IPS-18a (cell line): Measurements from ENCODE around the gene MEIS2.

Experiments used
- H3K27ac ChIP-seq: one replicate; pipeline ENCODE4 v1.5.1; 2013; ENCODE audit warnings: low read length
- H3K27me3 ChIP-seq: one replicate; pipeline ENCODE4 v1.6.1; 2013; ENCODE audit warnings: mild to moderate bottlenecking, low read length; ENCODE audit not compliant: control insufficient read depth, insufficient read depth
- H3K36me3 ChIP-seq: one replicate; pipeline ENCODE4 v1.6.1; 2013; ENCODE audit warnings: low read depth, low read length; ENCODE audit not compliant: control insufficient read depth
- H3K4me1 ChIP-seq: one replicate; pipeline ENCODE4 v1.6.1; 2013; ENCODE audit warnings: low read depth, low read length; ENCODE audit not compliant: control insufficient read depth
- H3K4me3 ChIP-seq: one replicate; pipeline ENCODE4 v1.5.1; 2013; ENCODE audit warnings: low read length
- H3K9ac ChIP-seq: one replicate; pipeline ENCODE4 v1.6.1; 2013; ENCODE audit warnings: mild to moderate bottlenecking, low read length, moderate library complexity
- H3K9me3 ChIP-seq: one replicate; pipeline ENCODE4 v1.6.1; 2013; ENCODE audit warnings: low read depth, low read length; ENCODE audit not compliant: control insufficient read depth

The MEIS2 gene

GRCh38 chr15:36908991-36909390 is 191.4 kb downstream of the MEIS2 start:
- no peak overlapping the region for H3K4me3 ChIP-seq
- H3K9me3 ChIP-seq: no peaks in the 10 kb centered on the region
- H3K9ac ChIP-seq: no peak overlapping the region
- no peaks in the 10 kb centered on the region for H3K27me3 ChIP-seq
- H3K36me3 ChIP-seq: no peaks in the 10 kb centered on the region
- H3K27ac ChIP-seq: no peak overlapping the region
- H3K4me1 ChIP-seq: peaks cover 39% of the 10 kb centered on the region

GRCh38 chr15:36907295-36907694 is 193.1 kb downstream of the MEIS2 start:
- no peak overlapping the region for H3K27ac ChIP-seq

GRCh38 chr15:36905908-36906307 is 194.4 kb downstream of the MEIS2 start:
- Histone ChIP-seq H3K27me3 (no peaks in the 10 kb centered on the region), H3K9ac (no peak overlapping the region), H3K4me3 (no peak overlapping the region), H3K9me3 (no peaks in the 10 kb centered on the region), H3K4me1 (peaks cover 52% of the 10 kb centered on the region), H3K36me3 (no peaks in the 10 kb centered on the region), H3K27ac (no peak overlapping the region)

More at GRCh38 chr15:36907295-36907694, 193.1 kb downstream of the MEIS2 start:
- H3K27me3 ChIP-seq: no peaks in the 10 kb centered on the region
- peaks cover 51% of the 10 kb centered on the region for H3K4me1 ChIP-seq
- no peak overlapping the region for H3K4me3 ChIP-seq
- H3K36me3 ChIP-seq: no peaks in the 10 kb centered on the region
- no peaks in the 10 kb centered on the region for H3K9me3 ChIP-seq
- H3K9ac ChIP-seq: no peak overlapping the region

GRCh38 chr15:36904715-36905114 is 195.6 kb downstream of the MEIS2 start:
- Histone ChIP-seq H3K4me3 (no peak overlapping the region), H3K9me3 (no peaks in the 10 kb centered on the region), H3K27ac (no peak overlapping the region), H3K9ac (no peak overlapping the region), H3K4me1 (peaks cover 59% of the 10 kb centered on the region), H3K27me3 (no peaks in the 10 kb centered on the region), H3K36me3 (no peaks in the 10 kb centered on the region)

GRCh38 chr15:36903922-36904556 is 196.3 kb downstream of the MEIS2 start:
- H3K36me3 ChIP-seq: no peaks in the 10 kb centered on the region
- H3K9me3 ChIP-seq: no peaks in the 10 kb centered on the region
- H3K27ac ChIP-seq: no peak overlapping the region
- H3K4me1 ChIP-seq: peaks cover 64% of the 10 kb centered on the region
- no peaks in the 10 kb centered on the region for H3K27me3 ChIP-seq
- H3K4me3 ChIP-seq: no peak overlapping the region
- H3K9ac ChIP-seq: no peak overlapping the region

GRCh38 chr15:36903195-36903594 is 197.2 kb downstream of the MEIS2 start:
- Histone ChIP-seq H3K9me3 (no peaks in the 10 kb centered on the region), H3K27me3 (no peaks in the 10 kb centered on the region), H3K9ac (no peak overlapping the region), H3K4me3 (no peak overlapping the region), H3K4me1 (peaks cover 73% of the 10 kb centered on the region), H3K36me3 (no peaks in the 10 kb centered on the region), H3K27ac (no peak overlapping the region)

GRCh38 chr15:36901012-36901411 is 199.3 kb downstream of the MEIS2 start:
- no peak overlapping the region for H3K4me3 ChIP-seq
- H3K27me3 ChIP-seq: peaks cover 13% of the 10 kb centered on the region
- no peak overlapping the region for H3K27ac ChIP-seq
- H3K36me3 ChIP-seq: no peaks in the 10 kb centered on the region
- no peak overlapping the region for H3K9ac ChIP-seq
- peaks cover 75% of the 10 kb centered on the region for H3K4me1 ChIP-seq
- no peaks in the 10 kb centered on the region for H3K9me3 ChIP-seq

- H3K9ac ChIP-seq: no peak overlapping the region
- no peaks in the 10 kb centered on the region for H3K36me3 ChIP-seq
- no peaks in the 10 kb centered on the region for H3K9me3 ChIP-seq
- peaks cover 64% of the 10 kb centered on the region for H3K4me1 ChIP-seq
- no peak overlapping the region for H3K27ac ChIP-seq
- no peak overlapping the region for H3K4me3 ChIP-seq
- peaks cover 17% of the 10 kb centered on the region for H3K27me3 ChIP-seq
Observed at GRCh38 chr15:36899696-36900095, 200.7 kb downstream of the MEIS2 start.

- Histone ChIP-seq H3K36me3 (no peaks in the 10 kb centered on the region), H3K9me3 (no peaks in the 10 kb centered on the region), H3K4me1 (peaks cover 53% of the 10 kb centered on the region), H3K4me3 (peak overlapping the region; percentile 31), H3K9ac (no peak overlapping the region), H3K27me3 (peaks cover 17% of the 10 kb centered on the region), H3K27ac (no peak overlapping the region)
Observed at GRCh38 chr15:36898536-36899126, 201.7 kb downstream of the MEIS2 start.

- no peak overlapping the region for H3K9ac ChIP-seq
- no peaks in the 10 kb centered on the region for H3K9me3 ChIP-seq
- H3K4me3 ChIP-seq: peak overlapping the region; percentile 34
- no peak overlapping the region for H3K27ac ChIP-seq
- peaks cover 48% of the 10 kb centered on the region for H3K4me1 ChIP-seq
- no peaks in the 10 kb centered on the region for H3K36me3 ChIP-seq
- peaks cover 17% of the 10 kb centered on the region for H3K27me3 ChIP-seq
Observed at GRCh38 chr15:36897834-36898233, 202.5 kb downstream of the MEIS2 start.

GRCh38 chr15:36896949-36897348 is 203.4 kb downstream of the MEIS2 start:
- Histone ChIP-seq H3K27me3 (peaks cover 17% of the 10 kb centered on the region), H3K27ac (no peak overlapping the region), H3K4me3 (no peak overlapping the region), H3K36me3 (no peaks in the 10 kb centered on the region), H3K9me3 (no peaks in the 10 kb centered on the region), H3K9ac (no peak overlapping the region), H3K4me1 (peaks cover 44% of the 10 kb centered on the region)

- H3K36me3 ChIP-seq: no peaks in the 10 kb centered on the region
- H3K27me3 ChIP-seq: peaks cover 43% of the 10 kb centered on the region
- H3K4me1 ChIP-seq: peaks cover 30% of the 10 kb centered on the region
- no peak overlapping the region for H3K27ac ChIP-seq
- no peak overlapping the region for H3K9ac ChIP-seq
- no peak overlapping the region for H3K4me3 ChIP-seq
- no peaks in the 10 kb centered on the region for H3K9me3 ChIP-seq
Observed at GRCh38 chr15:36894075-36894474, 206.3 kb downstream of the MEIS2 start.
